Measurements from ENCODE around the gene IRS1.

IRS1 gene

DNA sequence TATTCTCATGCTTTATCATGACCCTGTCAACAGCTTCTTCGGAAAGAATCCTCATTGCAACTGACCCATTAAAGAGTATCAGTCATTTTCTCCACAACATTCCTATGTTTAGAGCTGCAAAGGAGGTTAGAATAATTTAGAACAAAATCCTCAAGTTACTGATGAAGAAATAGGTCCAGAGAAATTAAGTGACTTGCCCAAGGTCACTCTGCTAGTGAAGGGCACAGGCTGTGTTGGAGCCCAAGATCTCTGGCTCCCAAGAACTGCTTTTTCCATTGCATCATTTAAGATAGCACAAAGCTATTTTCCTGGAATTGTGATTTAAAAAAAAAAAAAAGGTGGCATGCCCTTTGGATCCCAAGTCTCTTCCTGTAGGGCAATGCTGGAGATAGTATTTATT, 9.6 kb downstream of the IRS1 start:
- DNase-seq = no peak

GRCh38 chr2:226788881-226789490, 10.6 kb downstream of the IRS1 start:
- no peak for DNase-seq

DNA sequence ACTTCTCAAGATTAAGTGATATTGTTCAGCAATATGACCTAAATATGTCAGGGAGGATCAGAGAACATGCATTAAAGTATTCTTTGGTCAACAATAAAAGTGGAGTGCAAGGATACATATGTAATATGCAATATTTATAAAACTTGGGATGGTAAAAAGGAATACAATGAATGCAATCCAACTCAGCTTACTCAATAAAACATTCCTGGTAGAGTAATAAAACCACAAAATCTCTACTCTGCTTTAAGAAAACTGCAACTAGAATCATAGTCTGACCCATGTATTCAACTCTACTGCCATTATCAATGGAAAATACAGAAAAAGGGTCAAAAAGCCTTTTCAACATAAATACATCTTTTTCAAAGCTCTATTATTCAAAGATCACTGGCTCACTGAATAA, 11.6 kb downstream of the IRS1 start:
- DNase-seq = no peak

GRCh38 chr2:226783885-226784284, 15.7 kb downstream of the IRS1 start:
- no peak for DNase-seq

GRCh38 chr2:226782092-226782713, 17.4 kb downstream of the IRS1 start:
- DNase-seq = no peak

GRCh38 chr2:226780431-226780830, 19.2 kb downstream of the IRS1 start:
- DNase-seq = no peak

- no peak for DNase-seq
Measured at GRCh38 chr2:226777611-226778010, 22.0 kb downstream of the IRS1 start.

DNA sequence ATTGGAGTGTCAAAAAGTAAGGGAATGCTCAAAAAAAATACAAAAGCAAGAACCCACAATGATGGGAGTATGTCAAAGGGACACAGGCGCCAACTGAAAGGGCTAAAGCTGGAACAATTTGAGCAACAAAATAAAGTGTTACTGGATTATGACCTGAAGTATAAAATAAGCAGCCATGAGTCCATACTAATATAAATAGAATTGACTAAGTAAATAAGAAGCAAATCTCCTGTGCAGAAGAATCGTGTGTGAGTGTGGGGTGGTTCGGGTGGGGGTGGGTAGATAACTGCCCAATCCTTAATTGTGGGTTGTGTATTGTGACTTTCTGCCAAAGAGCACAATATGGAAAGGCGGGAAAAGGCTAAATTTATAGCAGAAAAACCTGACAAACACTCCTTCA, 23.5 kb downstream of the IRS1 start:
- no peak for DNase-seq

- DNase-seq = no peak
Measured at GRCh38 chr2:226775032-226775509, 24.5 kb downstream of the IRS1 start.

DNA sequence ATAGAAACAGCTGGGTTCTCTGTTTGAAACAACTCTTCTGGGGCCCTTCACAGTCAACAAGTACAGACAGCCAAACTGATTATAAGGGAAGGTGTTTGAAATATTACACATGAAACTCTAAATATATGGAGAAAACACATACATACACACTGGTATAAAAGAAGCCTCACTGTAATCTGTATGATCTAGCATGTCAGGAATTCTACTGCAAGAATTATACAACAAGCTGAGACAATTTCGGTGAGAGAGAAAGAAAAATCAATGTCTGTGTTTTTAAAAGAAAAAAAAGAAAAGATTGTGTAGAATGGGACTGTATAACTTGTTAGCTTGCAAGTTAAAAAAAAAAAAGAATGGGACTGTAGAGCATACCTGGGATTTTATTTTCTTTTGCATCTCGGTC, 26.3 kb downstream of the IRS1 start:
- no peak for DNase-seq

DNA sequence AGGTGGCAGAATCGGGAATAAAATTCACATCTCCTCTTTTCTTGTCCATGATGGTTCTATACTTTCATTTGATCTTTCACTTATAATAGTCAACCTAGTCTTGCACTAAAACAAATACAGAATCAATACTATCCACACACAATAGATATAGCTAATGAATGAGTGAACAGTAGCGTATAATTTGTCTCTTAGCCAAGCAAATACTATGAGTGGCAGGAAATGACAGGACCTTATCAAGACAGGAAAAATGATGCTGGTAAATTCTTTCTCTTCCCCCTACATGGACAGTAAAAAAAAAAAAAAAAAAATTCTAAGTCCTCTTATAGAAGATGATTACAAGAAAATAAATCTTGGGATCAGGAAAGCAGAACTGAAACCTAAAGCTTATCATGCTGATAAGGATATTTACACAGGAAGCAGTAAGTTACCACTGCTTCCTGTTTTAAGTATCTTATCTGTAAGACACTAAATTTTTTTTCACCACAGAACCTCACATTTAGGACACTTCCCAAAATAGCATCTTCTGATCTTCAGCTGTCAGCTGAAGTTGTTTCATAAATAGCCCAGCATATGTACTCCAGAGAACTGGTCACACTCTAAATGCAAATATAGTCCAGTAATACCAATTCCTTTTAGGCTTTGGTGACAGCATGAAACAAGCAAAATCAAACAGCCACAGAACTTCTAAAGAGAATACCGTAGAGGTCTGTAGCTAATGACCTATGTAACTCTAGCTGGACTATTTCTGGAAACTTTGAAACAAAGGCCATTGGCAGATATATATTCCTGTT, 27.0 kb downstream of the IRS1 start:
- DNase-seq = no peak

DNA sequence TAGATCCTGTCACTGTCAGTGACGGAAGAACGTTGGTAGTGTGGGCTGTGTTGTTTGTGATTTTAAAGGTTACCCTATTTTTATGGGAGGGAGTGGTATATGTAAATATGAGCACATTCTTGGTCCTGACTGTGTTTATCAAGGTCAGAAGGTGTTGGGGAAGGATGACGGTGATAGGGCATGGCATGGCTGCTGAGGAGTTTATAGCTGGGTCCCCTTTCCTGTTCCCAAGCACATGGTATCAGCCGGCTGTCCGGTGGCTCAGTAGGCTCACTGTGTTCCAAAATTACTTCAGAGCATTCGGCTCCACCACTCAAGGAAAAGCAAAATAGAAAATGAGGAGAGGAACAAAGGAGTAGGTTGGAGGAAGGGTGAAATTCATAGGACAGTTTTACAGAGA, 28.6 kb downstream of the IRS1 start:
- no peak for DNase-seq

- no peak for DNase-seq
Measured at GRCh38 chr2:226767056-226767813, 32.4 kb downstream of the IRS1 start.

- DNase-seq = no peak
Measured at GRCh38 chr2:226766352-226767055, 33.1 kb downstream of the IRS1 start.

DNA sequence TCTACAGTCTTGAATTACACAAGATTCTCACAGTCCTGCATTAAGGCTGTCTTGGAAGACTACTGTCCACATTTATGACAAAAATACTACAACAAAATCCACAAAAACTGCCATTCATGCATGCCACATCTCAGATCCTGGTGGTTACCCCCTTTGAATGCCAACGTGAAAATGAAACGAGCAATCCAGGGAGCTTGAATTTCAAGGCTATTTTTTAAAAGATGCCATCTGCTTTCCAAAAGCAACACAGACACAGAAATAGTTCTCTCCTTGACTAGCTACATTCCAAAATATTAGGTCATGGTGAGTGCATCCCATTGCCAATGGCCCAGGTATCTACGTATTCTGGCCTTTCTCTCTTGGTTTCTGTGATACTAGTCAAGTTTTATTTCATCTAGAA, 36.3 kb downstream of the IRS1 start:
- DNase-seq = no peak

DNA sequence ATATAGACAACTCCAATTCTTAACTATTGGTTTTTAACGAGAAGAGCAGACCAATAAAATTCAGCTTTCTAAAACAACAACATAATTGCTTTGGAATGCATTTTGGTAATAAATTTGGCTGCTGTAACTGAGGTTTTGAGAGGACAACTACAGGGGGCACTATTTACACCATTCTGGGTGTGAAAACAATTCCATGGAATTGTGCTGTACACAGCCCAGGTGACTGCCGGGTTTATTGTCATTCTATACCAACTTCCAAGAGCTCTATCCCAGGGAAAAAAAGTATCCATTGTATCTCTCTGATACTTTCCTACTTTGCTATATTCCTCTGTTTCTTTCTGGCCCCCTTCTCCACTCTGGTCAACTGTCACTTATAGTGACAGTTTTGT, 38.4 kb downstream of the IRS1 start:
- no peak for DNase-seq

- no peak for DNase-seq
Measured at GRCh38 chr2:226760412-226761194, 39.0 kb downstream of the IRS1 start.

DNA sequence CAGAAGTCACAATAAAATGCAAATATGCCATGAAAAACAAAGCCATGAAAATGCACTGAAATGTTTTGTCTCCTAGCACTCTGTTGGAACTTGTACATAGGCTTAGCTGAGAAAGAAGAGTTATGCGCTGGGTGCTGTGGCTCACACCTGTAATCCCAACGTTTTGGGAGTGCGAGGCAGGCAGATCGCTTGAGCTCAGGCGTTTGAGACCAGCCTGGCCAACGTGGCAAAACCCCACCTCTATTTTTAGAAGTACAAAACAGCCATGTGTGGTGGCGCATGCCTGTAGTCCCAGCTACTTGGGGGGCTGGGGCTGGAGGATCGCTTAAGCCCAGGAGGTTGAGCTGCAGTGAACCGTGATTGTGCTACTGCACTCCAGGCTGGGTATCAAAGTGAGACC, 39.9 kb downstream of the IRS1 start:
- no peak for DNase-seq

GRCh38 chr2:226758921-226759640, 40.5 kb downstream of the IRS1 start:
- peak; percentile 26 for DNase-seq

DNA sequence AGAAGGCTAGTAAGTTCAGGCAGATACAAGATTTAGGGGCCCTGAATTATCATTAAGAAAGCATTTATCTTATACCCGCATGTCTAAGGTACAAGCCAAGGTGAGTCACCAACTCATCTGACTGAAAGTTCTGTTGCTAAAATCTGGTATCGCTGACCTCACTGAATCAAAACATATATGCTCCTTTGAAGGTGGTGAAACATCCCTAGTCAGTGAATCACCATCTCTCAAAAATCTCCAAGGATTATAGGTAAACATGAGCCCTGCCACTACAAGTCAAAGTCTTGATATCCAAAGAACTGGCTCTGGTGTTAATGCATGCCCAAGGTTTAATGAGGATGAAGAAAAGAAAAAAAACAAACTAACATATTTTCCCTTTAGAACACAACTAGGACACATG, 43.5 kb downstream of the IRS1 start:
- no peak for DNase-seq

GRCh38 chr2:226755631-226756030, 44.0 kb downstream of the IRS1 start:
- no peak for DNase-seq
